T-cell (primary cell): ENCODE measurements around the gene STAT6. TPM values are rescaled to one million over a fixed set of nuclear protein-coding genes. Genes with fewer than 3 reads are reported as not detected.
"Not testable (repeated sequence)": the region's sequence is repeated elsewhere in the genome, so short reads cannot be mapped to it uniquely, and the experiment has no call there.

Source experiments
- ATAC-seq, 4 experiments: fragments of 200-7000 bp in 3 of 4; fragments of 150-1000 bp in 1 of 4; cut with Tn5 transposase; replicated peaks in 1 of 4; 1 replicate in 3 of 4; 2 replicates in 1 of 4; pipeline ENCODE4 v1.10.0; 2021; ENCODE audit warnings: moderate library complexity in 3 of 4, mild to moderate bottlenecking in 2 of 4, moderate number of reproducible peaks in 1 of 4
- CTCF ChIA-PET, 2 donors: fragments of 300-600 bp; sonication (Branson Sonifier 250); formaldehyde crosslinking; loops; one replicate each; lab custom pipeline; 2022; ENCODE audit warnings: antibody characterized with exemption in 2 of 2; lab: Charles Lee
- POLR2A ChIA-PET, 2 donors: fragments of 300-600 bp; sonication (Branson Sonifier 250); formaldehyde crosslinking; loops; one replicate each; lab custom pipeline; 2022; ENCODE audit warnings: antibody characterized with exemption in 2 of 2; lab: Charles Lee
- DNase-seq, 35 experiments: peaks; one replicate each; pipeline versions ENCODE4 v3.0.0 to v3.0.0-alpha.2; 2013 to 2023
- H3K27ac ChIP-seq: one replicate; pipeline ENCODE4 v1.5.1; 2013; ENCODE audit warnings: low read length
- H3K27me3 ChIP-seq, 2 experiments: replicated peaks in 1 of 2; 1 replicate in 1 of 2; 2 replicates in 1 of 2; pipeline versions ENCODE4 v1.6.1 to v1.7.0; 2013; ENCODE audit warnings: low read length in 1 of 2, mixed read lengths in 1 of 2; ENCODE audit not compliant: control insufficient read depth in 2 of 2, insufficient read depth in 2 of 2; ENCODE audit errors: extremely low read depth in 1 of 2
- H3K36me3 ChIP-seq, 2 donors: 1 replicate in 1 of 2; 2 replicates in 1 of 2; pipeline versions ENCODE4 v1.6.1 to v1.7.0; 2013; ENCODE audit warnings: low read length in 1 of 2; ENCODE audit not compliant: control insufficient read depth in 2 of 2, insufficient read depth in 1 of 2; ENCODE audit errors: extremely low read depth in 1 of 2
- H3K4me1 ChIP-seq, 2 experiments: 1 replicate in 1 of 2; 2 replicates in 1 of 2; pipeline versions ENCODE4 v1.6.1 to v1.7.0; 2013; ENCODE audit warnings: low read length in 2 of 2, mixed read lengths in 1 of 2; ENCODE audit not compliant: insufficient read depth in 2 of 2, control insufficient read depth in 1 of 2; ENCODE audit errors: extremely low read depth in 1 of 2
- H3K4me3 ChIP-seq, 2 donors: 1 replicate in 1 of 2; 2 replicates in 1 of 2; pipeline versions ENCODE4 v1.5.1 to v1.7.0; 2013; ENCODE audit warnings: mild to moderate bottlenecking in 2 of 2, low read length in 1 of 2, moderate library complexity in 1 of 2; ENCODE audit not compliant: control insufficient read depth in 1 of 2; ENCODE audit errors: extremely low read depth in 1 of 2
- H3K9me3 ChIP-seq: 2 replicates; pipeline ENCODE4 v1.7.0; 2013
- H3K27ac Mint-ChIP-seq, 2 donors: one replicate each; pipeline ENCODE4 v1.8.0; 2020 to 2021; ENCODE audit warnings: mild to moderate bottlenecking in 2 of 2, mixed read lengths in 2 of 2
- H3K27me3 Mint-ChIP-seq, 2 donors: one replicate each; pipeline ENCODE4 v1.8.0; 2021 to 2022; ENCODE audit warnings: mixed read lengths in 2 of 2
- H3K36me3 Mint-ChIP-seq: one replicate; pipeline ENCODE4 v1.8.0; 2021; ENCODE audit warnings: mixed read lengths
- H3K4me1 Mint-ChIP-seq, 3 donors: one replicate each; pipeline ENCODE4 v1.8.0; 2020 to 2022; ENCODE audit warnings: mixed read lengths in 3 of 3, mild to moderate bottlenecking in 1 of 3
- H3K4me3 Mint-ChIP-seq, 3 donors: one replicate each; pipeline ENCODE4 v1.8.0; 2020 to 2022; ENCODE audit warnings: mild to moderate bottlenecking in 3 of 3, mixed read lengths in 3 of 3, moderate library complexity in 3 of 3
- H3K9me3 Mint-ChIP-seq, 3 donors: one replicate each; pipeline ENCODE4 v1.8.0; 2020 to 2022; ENCODE audit warnings: mixed read lengths in 3 of 3
- WGBS: methylation state at CpG from one replicate; pipeline ENCODE4 v1.1.5; 2013; ENCODE audit warnings: missing lambda C conversion rate; ENCODE audit not compliant: insufficient coverage; 5-methylcytosine and 5-hydroxymethylcytosine counted together
- total RNA-seq, 35 experiments: library from RNA in 6 of 35; stranded (reverse) in 6 of 35; fragments of 120-200 nt in 1 of 35; gene quantifications; one replicate each; pipeline versions ENCODE4 v1.2.1 to v1.2.4 and lab custom pipeline; 2013 to 2026

Gene STAT6
- total RNA-seq, 5 donors from 2014 or later (not counting 1 experiment from before 2014, with no cell fraction given), result 227 to 348 (median 341) TPM

DNA sequence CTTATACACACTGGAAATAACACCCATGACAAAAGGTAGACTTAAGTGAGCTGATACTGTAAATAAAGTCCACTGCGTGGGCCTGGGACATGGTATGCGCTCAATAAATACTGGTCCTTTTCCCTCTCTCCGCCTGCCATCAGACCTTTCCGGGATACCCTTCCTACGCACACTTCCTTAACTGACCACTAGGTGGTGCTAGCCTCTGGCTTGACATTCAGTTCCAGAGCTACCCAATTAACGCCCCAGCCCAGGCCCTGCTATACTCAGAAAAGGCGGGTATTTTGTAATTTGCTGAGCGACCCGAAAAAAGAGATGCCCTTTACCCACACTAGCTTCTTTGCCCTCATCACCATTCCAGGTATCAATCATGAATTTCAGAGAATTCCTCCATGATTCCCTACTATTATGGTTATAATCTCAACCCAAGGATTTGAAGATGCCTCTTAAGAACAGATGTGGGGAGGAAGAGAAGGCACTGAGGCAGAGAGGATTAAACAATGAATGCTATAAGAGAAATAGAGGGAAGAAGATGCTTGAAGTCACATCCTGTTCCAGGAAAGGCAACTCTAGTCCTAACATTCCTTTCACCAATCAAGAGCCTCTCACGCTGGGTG, 13.2 kb upstream of the STAT6 start:
- H3K27me3 ChIP-seq, result peaks cover 2 to 21% of the 10 kb centered on the region in 2 experiments
- H3K36me3 ChIP-seq, result no peaks in the 10 kb centered on the region
- no peak overlapping the region for H3K4me3 Mint-ChIP-seq
- no peaks in the 10 kb centered on the region for H3K36me3 Mint-ChIP-seq
- no peak overlapping the region for H3K27ac ChIP-seq
- CTCF ChIA-PET, result interaction anchor here (0.5 to 2.1 kb wide), 20 partner anchors 9 to 407 kb away, joined by 3 to 26 read pairs (median 3); partner anchors contain the start of genes NEMP1 (in 1 of the 2), SHMT2 (in 1 of the 2) and STAT6 (in 1 of the 2)
- H3K4me3 ChIP-seq, result no peak overlapping the region
- H3K9me3 ChIP-seq, result no peaks in the 10 kb centered on the region
- DNase-seq (peak; percentile 37 to 89 (median 64)), ATAC-seq (peak; percentile 44 to 59 (median 57))
- H3K4me1 ChIP-seq, result peaks cover 3 to 22% of the 10 kb centered on the region in 2 experiments
- 11% methylated on average over 5 of the region's 10 CpGs for WGBS
- peak overlapping the region in 1 of 2 donors; percentile 3 for H3K27ac Mint-ChIP-seq
- H3K9me3 Mint-ChIP-seq, result no peaks in the 10 kb centered on the region
- POLR2A ChIA-PET, result no interaction called here
- peaks cover 8 to 14% (median 10%) of the 10 kb centered on the region in 3 donors for H3K4me1 Mint-ChIP-seq
- H3K27me3 Mint-ChIP-seq, result peaks cover 0 to 3% of the 10 kb centered on the region in 2 donors

DNA sequence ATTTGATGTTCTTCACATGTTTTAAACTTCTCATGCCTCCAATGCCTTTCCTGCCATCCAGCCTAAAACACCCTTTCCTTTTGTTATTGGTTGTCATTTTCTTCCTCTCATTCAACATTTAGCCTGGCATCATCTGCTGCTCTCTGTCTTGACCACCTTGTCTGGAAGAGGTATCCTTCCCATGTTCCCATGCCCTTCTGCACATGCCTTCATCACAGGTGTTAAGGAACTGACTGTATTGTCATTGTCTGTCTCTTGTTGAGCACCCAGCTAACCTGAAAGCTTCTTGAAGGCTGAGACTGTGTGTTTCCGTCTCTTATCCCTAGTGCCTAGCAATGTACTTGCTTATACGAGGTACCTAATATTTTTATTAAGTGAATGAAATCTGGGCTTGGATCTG, 12.7 kb upstream of the STAT6 start:
- Mint-ChIP-seq H3K4me3 (no peak overlapping the region), H3K27ac (no peak overlapping the region), H3K9me3 (no peaks in the 10 kb centered on the region), H3K36me3 (no peaks in the 10 kb centered on the region), H3K4me1 (peaks cover 8 to 14% (median 10%) of the 10 kb centered on the region in 3 donors), H3K27me3 (peaks cover 0 to 3% of the 10 kb centered on the region in 2 donors)
- DNase-seq, result no peak
- POLR2A ChIA-PET, result interaction anchor here in 1 of 2 donors (0.6 kb wide), 2 partner anchors 175 to 356 kb away, joined by 3 to 5 read pairs; partner anchors contain the start of gene ARHGAP9
- H3K36me3 ChIP-seq, result no peaks in the 10 kb centered on the region
- WGBS, result no CpG with 5 or more reads among the region's 2 CpGs
- peaks cover 3 to 17% of the 10 kb centered on the region in 2 experiments for H3K4me1 ChIP-seq
- no peak overlapping the region for H3K27ac ChIP-seq
- H3K4me3 ChIP-seq, result no peak overlapping the region
- no peaks in the 10 kb centered on the region for H3K9me3 ChIP-seq
- CTCF ChIA-PET, result interaction anchor here (0.6 to 2.1 kb wide), 21 partner anchors 11 to 119 kb away, joined by 3 to 26 read pairs (median 4); partner anchors contain the start of genes NEMP1 (in 1 of the 2), SHMT2 (in 1 of the 2), STAT6 (in 1 of the 2) and ZBTB39 (in 1 of the 2)
- no peak for ATAC-seq
- peaks cover 2 to 17% of the 10 kb centered on the region in 2 experiments for H3K27me3 ChIP-seq

DNA sequence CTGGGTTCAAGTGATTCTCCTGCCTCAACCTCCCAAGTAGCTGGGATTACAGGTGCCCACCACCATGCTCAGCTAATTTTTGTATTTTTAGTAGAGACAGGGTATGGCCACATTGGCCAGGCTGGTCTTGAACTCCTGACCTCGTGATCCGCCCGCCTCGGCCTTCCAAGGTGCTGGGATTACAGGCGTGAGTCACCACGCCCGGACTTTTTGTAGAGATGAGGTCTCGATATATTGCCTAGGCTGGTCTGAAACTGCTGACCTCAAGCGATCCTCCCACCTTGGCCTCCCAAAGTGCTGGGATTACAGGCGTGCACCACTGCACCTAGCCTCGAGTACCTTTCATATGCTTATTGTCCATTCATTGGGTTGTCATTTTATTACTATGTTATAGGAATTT, 9.6 kb upstream of the STAT6 start:
- H3K27me3 Mint-ChIP-seq, H3K27ac Mint-ChIP-seq, H3K9me3 Mint-ChIP-seq, H3K9me3 ChIP-seq, H3K4me3 Mint-ChIP-seq, H3K27me3 ChIP-seq, DNase-seq, H3K4me1 ChIP-seq, H3K4me1 Mint-ChIP-seq, H3K27ac ChIP-seq, H3K36me3 Mint-ChIP-seq, POLR2A ChIA-PET, H3K36me3 ChIP-seq, ATAC-seq, H3K4me3 ChIP-seq: not testable (repeated sequence)
- 84% methylated on average over 8 of the region's 11 CpGs for WGBS
- CTCF ChIA-PET, result interaction anchor here in 1 of 2 donors (1.0 kb wide), 1 partner anchor 51 kb away, joined by 3 read pairs; no protein-coding TSS in a partner anchor

DNA sequence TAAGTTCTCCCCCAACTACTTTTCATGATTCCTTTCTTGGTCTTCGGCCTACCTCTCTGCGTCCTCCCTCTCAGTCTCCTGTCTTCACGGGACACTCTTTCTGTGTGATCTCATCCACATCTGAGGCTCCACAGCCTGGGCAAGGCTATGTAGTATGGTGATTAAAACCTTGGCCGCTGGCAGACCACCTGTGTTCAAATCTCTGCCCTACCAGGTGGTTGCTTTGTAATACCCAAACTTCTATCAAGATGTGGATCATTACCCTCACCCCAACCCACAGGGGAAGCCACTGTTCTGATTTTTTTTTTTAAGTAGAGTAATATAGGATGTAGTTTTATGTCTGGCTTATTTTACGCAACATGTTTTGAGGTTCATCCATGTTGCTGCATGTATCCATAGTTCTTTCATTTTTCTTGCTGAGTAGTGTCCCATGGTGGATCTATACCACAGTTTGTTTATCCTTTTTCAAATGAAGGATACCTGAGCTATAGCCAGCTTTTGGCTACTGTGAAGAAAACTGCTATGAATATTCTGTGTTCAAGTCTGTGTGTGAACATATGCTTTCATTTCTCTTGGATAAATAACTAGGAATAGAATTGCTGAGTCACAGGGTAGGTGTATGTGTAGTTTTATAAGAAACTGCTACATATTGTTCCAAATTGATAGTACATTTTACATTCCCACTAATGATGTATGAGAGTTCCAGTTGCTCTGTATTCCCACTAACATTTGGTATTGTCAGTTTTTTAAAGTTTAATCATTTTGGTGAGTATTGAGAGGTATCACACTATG, 8.3 kb upstream of the STAT6 start:
- Histone ChIP-seq H3K27me3 (no peaks in the 10 kb centered on the region), H3K27ac (no peak overlapping the region), H3K4me3 (no peak overlapping the region), H3K4me1 (no peaks in the 10 kb centered on the region), H3K36me3 (no peaks in the 10 kb centered on the region), H3K9me3 (no peaks in the 10 kb centered on the region)
- Mint-ChIP-seq H3K27ac (no peak overlapping the region), H3K36me3 (no peaks in the 10 kb centered on the region), H3K27me3 (peaks cover 0 to 6% of the 10 kb centered on the region in 2 donors), H3K4me1 (peaks cover 4 to 6% (median 5%) of the 10 kb centered on the region in 3 donors), H3K4me3 (no peak overlapping the region), H3K9me3 (no peaks in the 10 kb centered on the region)
- WGBS, result 100% methylated on average over 2 of the region's 5 CpGs
- POLR2A ChIA-PET, result no interaction called here
- ATAC-seq (no peak), DNase-seq (no peak)
- CTCF ChIA-PET, result interaction anchor here in 1 of 2 donors (0.6 kb wide), 1 partner anchor 123 kb away, joined by 4 read pairs; no protein-coding TSS in a partner anchor

DNA sequence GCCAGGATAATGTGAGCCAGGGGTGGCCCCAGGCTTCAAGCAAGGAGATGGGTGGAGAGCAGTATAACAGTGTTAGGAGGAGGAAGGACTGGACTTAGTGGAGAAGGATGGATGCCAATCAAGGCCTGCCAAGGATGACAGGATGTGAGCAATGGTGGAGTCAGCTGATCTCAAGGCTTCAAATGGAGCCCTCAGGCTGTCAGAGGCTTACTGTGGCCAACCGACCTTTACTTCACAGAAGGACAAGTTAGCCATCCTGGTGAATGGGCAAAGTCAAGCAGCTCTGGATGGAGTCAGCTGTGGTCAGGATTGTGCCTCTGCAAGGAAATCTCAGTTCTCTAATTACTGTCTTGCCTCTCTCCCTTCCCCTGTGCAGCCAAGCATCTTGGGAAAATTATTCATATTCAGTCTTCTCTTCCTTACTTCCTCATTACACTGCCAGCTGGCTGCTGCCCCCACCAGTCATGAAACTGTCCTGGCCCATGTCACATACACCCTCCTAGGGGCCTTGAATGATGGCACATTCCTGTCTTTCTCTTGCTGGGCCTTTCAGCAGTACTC, 7.6 kb upstream of the STAT6 start:
- H3K4me1 ChIP-seq, result no peaks in the 10 kb centered on the region
- Mint-ChIP-seq H3K9me3 (no peaks in the 10 kb centered on the region), H3K36me3 (no peaks in the 10 kb centered on the region), H3K27me3 (peaks cover 0 to 3% of the 10 kb centered on the region in 2 donors), H3K27ac (no peak overlapping the region), H3K4me3 (no peak overlapping the region), H3K4me1 (no peaks in the 10 kb centered on the region)
- H3K9me3 ChIP-seq, result no peaks in the 10 kb centered on the region
- no peak overlapping the region for H3K27ac ChIP-seq
- ATAC-seq, result peak in 1 of 4 experiments; percentile 12
- POLR2A ChIA-PET, result no interaction called here
- 100% methylated on average over 1 of the region's 1 CpG for WGBS
- H3K4me3 ChIP-seq, result no peak overlapping the region
- H3K36me3 ChIP-seq, result no peaks in the 10 kb centered on the region
- H3K27me3 ChIP-seq, result no peaks in the 10 kb centered on the region
- no peak for DNase-seq
- CTCF ChIA-PET, result no interaction called here
